Measurements from ENCODE around the gene MARCHF10.

- TF ChIP-seq EZH2phosphoT487 (IDR thresholded peaks at IDR 0.05), result no peak
- no peak for TF ChIP-seq EZH2 (IDR thresholded peaks at IDR 0.05)
Measured at GRCh38 chr17:62741290-62741689, 66.8 kb downstream of the MARCHF10 start.

Measured in neural progenitor cell (in vitro differentiated cells).